ENCODE measurements around the gene WDR83.
"Not testable (repeated sequence)": the region's sequence is repeated elsewhere in the genome, so short reads cannot be mapped to it uniquely, and the experiment has no call there.

WDR83 gene

DNA sequence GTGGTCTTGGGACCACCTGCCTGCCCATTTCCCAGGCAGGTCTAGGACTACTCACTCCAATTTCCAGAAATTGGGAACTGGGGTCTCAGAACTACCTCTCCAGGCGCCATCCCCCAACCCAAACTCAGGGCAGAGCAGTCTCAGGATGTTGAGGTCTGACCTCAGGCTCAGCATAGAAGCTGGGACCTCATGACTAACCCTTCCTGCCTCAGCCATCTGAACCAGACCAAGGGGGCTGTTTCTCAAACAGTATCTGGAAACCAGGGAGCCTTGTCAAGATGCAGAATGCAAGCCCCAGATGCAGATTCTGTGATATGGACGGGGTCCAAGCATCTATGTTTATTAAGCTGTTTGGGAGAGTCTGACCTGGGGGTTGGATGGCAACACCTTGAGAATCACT lies 28.5 kb downstream of the WDR83 start:
- H3K9ac ChIP-seq (ENCODE audit: low read length in 5 of 5), result peak overlapping the region in 3 of 5 donors; percentile 35 to 93 (median 85)
- H3K27ac ChIP-seq (ENCODE audit: low read depth, low read length), result no peak overlapping the region
- H3K9me3 ChIP-seq (ENCODE audit: control insufficient read depth in 5 of 5, low read length in 5 of 5), result no peaks in the 10 kb centered on the region
- H3K36me3 ChIP-seq (ENCODE audit: control insufficient read depth in 5 of 5, insufficient read depth in 5 of 5, low read length in 5 of 5), result peaks cover 0 to 17% (median 9%) of the 10 kb centered on the region in 5 donors
- H3K4me1 ChIP-seq (ENCODE audit: control insufficient read depth in 5 of 5, insufficient read depth in 5 of 5, low read length in 5 of 5), result peaks cover 2 to 23% (median 19%) of the 10 kb centered on the region in 5 donors
- H3K4me3 ChIP-seq (ENCODE audit: low read depth in 1 of 5, low read length in 5 of 5), result no peak overlapping the region
- H3K27me3 ChIP-seq (ENCODE audit: control insufficient read depth in 5 of 5, insufficient read depth in 4 of 5, low read length in 5 of 5), result no peaks in the 10 kb centered on the region

GRCh38 chr19:12695514-12695913 lies 28.9 kb downstream of the WDR83 start:
- H3K9me3 ChIP-seq (ENCODE audit: control insufficient read depth in 5 of 5, low read length in 5 of 5), result no peaks in the 10 kb centered on the region
- no peak overlapping the region for H3K27ac ChIP-seq (ENCODE audit: low read depth, low read length)
- no peaks in the 10 kb centered on the region for H3K27me3 ChIP-seq (ENCODE audit: control insufficient read depth in 5 of 5, insufficient read depth in 4 of 5, low read length in 5 of 5)
- peak overlapping the region; percentile 71 to 99 (median 91) for H3K4me3 ChIP-seq (ENCODE audit: low read depth in 1 of 5, low read length in 5 of 5)
- H3K36me3 ChIP-seq (ENCODE audit: control insufficient read depth in 5 of 5, insufficient read depth in 5 of 5, low read length in 5 of 5), result peaks cover 0 to 20% (median 12%) of the 10 kb centered on the region in 5 donors
- peaks cover 2 to 23% (median 19%) of the 10 kb centered on the region in 5 donors for H3K4me1 ChIP-seq (ENCODE audit: control insufficient read depth in 5 of 5, insufficient read depth in 5 of 5, low read length in 5 of 5)
- peak overlapping the region in 4 of 5 donors; percentile 10 to 93 (median 60) for H3K9ac ChIP-seq (ENCODE audit: low read length in 5 of 5)

DNA sequence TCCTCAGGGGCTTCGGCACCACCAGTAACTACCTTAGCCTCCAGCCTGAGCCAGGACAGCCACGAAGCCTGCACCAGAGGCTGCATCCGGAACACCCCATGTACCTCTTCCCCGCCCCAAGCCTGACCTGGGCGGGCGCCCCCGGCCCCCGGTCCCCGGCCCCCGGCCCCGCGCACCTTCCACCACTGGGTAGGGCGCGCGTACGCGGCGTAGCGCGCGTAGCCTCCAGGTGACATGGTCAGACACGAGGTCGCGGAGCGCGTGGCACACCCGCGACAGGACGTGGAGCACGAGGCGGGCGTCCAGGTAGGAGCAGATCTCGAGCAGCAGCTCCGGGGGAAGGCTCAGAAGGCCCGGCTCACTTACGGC lies 29.4 kb downstream of the WDR83 start:
- Histone ChIP-seq H3K36me3 (ENCODE audit: control insufficient read depth in 5 of 5, insufficient read depth in 5 of 5, low read length in 5 of 5) (peaks cover 0 to 24% (median 17%) of the 10 kb centered on the region in 5 donors), H3K27me3 (ENCODE audit: control insufficient read depth in 5 of 5, insufficient read depth in 4 of 5, low read length in 5 of 5) (no peaks in the 10 kb centered on the region), H3K9ac (ENCODE audit: low read length in 5 of 5) (peak overlapping the region in 4 of 5 donors; percentile 85 to 93 (median 90)), H3K9me3 (ENCODE audit: control insufficient read depth in 5 of 5, low read length in 5 of 5) (no peaks in the 10 kb centered on the region), H3K4me3 (ENCODE audit: low read depth in 1 of 5, low read length in 5 of 5) (peak overlapping the region; percentile 71 to 99 (median 91)), H3K27ac (ENCODE audit: low read depth, low read length) (peak overlapping the region; percentile 84), H3K4me1 (ENCODE audit: control insufficient read depth in 5 of 5, insufficient read depth in 5 of 5, low read length in 5 of 5) (peaks cover 2 to 23% (median 19%) of the 10 kb centered on the region in 5 donors)

- Histone ChIP-seq H3K4me1 (ENCODE audit: control insufficient read depth in 5 of 5, insufficient read depth in 5 of 5, low read length in 5 of 5) (peaks cover 2 to 23% (median 19%) of the 10 kb centered on the region in 5 donors), H3K4me3 (ENCODE audit: low read depth in 1 of 5, low read length in 5 of 5) (peak within 1 kb of the TSS; percentile 84 to 99 (median 95)), H3K9ac (ENCODE audit: low read length in 5 of 5) (peak within 1 kb of the TSS; percentile 68 to 93 (median 89)), H3K27me3 (ENCODE audit: control insufficient read depth in 5 of 5, insufficient read depth in 4 of 5, low read length in 5 of 5) (no peaks in the 10 kb centered on the region), H3K36me3 (ENCODE audit: control insufficient read depth in 5 of 5, insufficient read depth in 5 of 5, low read length in 5 of 5) (peaks cover 0 to 31% (median 21%) of the 10 kb centered on the region in 5 donors), H3K27ac (ENCODE audit: low read depth, low read length) (peak within 1 kb of the TSS; percentile 84), H3K9me3 (ENCODE audit: control insufficient read depth in 5 of 5, low read length in 5 of 5) (no peaks in the 10 kb centered on the region)
Observed at GRCh38 chr19:12696366-12697335, 30.0 kb downstream of the WDR83 start, which contains the start of gene FBXW9. Gene FBXW9, minus strand, starts transcription at chr19:12696631. Its CDS starts 50 bp downstream, at chr19:12696581.

DNA sequence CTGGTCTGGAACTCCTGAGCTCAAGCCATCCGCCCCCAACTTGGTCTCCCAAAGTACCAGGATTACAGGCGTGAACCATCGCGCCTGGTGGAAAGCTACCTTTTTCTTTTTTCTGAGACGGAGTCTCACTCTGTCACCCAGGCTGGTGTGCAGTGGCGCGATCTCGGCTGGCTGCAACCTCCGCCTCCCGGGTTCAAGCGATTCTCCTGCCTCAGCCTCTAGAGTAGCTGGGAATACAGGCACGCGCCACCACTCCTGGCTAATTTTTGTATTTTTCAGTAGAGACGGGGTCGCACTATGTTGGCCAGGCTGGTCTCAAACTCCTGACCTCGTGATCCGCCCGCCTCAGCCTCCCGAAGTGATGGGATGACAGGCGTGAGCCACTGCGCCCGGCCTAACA lies 30.8 kb downstream of the WDR83 start:
- H3K9ac ChIP-seq (ENCODE audit: low read length in 5 of 5); H3K27ac ChIP-seq (ENCODE audit: low read depth, low read length); H3K9me3 ChIP-seq (ENCODE audit: control insufficient read depth in 5 of 5, low read length in 5 of 5); H3K4me3 ChIP-seq (ENCODE audit: low read depth in 1 of 5, low read length in 5 of 5); H3K27me3 ChIP-seq (ENCODE audit: control insufficient read depth in 5 of 5, insufficient read depth in 4 of 5, low read length in 5 of 5): not testable (repeated sequence)
- peaks cover 0 to 39% (median 29%) of the 10 kb centered on the region in 5 donors for H3K36me3 ChIP-seq (ENCODE audit: control insufficient read depth in 5 of 5, insufficient read depth in 5 of 5, low read length in 5 of 5)
- peaks cover 2 to 23% (median 19%) of the 10 kb centered on the region in 5 donors for H3K4me1 ChIP-seq (ENCODE audit: control insufficient read depth in 5 of 5, insufficient read depth in 5 of 5, low read length in 5 of 5)

DNA sequence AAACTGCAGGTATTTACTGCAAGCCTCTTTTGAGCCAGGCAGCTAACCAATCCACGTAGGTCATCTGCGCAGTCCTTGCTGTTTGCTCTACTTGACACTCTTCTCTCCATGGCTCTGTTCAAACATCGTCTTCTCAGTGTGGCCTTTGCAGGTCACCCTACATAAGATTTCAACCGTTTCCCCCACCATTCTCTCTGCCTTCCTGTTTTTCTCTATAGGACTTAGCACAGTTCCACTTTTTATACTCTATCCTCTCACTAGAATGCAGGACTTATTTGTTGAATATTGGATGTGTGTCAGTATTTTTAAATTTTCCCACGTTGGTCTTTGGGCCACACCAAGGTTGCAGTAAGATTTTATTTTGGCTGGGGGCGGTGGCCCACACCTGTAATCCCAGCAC lies 31.5 kb downstream of the WDR83 start:
- H3K9me3 ChIP-seq (ENCODE audit: control insufficient read depth in 5 of 5, low read length in 5 of 5), result no peaks in the 10 kb centered on the region
- H3K36me3 ChIP-seq (ENCODE audit: control insufficient read depth in 5 of 5, insufficient read depth in 5 of 5, low read length in 5 of 5), result peaks cover 0 to 46% (median 36%) of the 10 kb centered on the region in 5 donors
- H3K27ac ChIP-seq (ENCODE audit: low read depth, low read length), result no peak overlapping the region
- H3K9ac ChIP-seq (ENCODE audit: low read length in 5 of 5), result no peak overlapping the region
- H3K4me1 ChIP-seq (ENCODE audit: control insufficient read depth in 5 of 5, insufficient read depth in 5 of 5, low read length in 5 of 5), result peaks cover 2 to 23% (median 19%) of the 10 kb centered on the region in 5 donors
- H3K4me3 ChIP-seq (ENCODE audit: low read depth in 1 of 5, low read length in 5 of 5), result no peak overlapping the region
- H3K27me3 ChIP-seq (ENCODE audit: control insufficient read depth in 5 of 5, insufficient read depth in 4 of 5, low read length in 5 of 5), result no peaks in the 10 kb centered on the region

- H3K36me3 ChIP-seq (ENCODE audit: control insufficient read depth in 5 of 5, insufficient read depth in 5 of 5, low read length in 5 of 5), result peaks cover 0 to 80% (median 69%) of the 10 kb centered on the region in 5 donors
Observed at GRCh38 chr19:12701596-12702282, 35.1 kb downstream of the WDR83 start.

GRCh38 chr19:12703046-12703445 lies 36.4 kb downstream of the WDR83 start:
- Histone ChIP-seq H3K9ac (ENCODE audit: low read length in 5 of 5) (no peak overlapping the region), H3K4me3 (ENCODE audit: low read depth in 1 of 5, low read length in 5 of 5) (no peak overlapping the region), H3K4me1 (ENCODE audit: control insufficient read depth in 5 of 5, insufficient read depth in 5 of 5, low read length in 5 of 5) (no peaks in the 10 kb centered on the region), H3K27me3 (ENCODE audit: control insufficient read depth in 5 of 5, insufficient read depth in 4 of 5, low read length in 5 of 5) (no peaks in the 10 kb centered on the region), H3K9me3 (ENCODE audit: control insufficient read depth in 5 of 5, low read length in 5 of 5) (no peaks in the 10 kb centered on the region), H3K27ac (ENCODE audit: low read depth, low read length) (no peak overlapping the region), H3K36me3 (ENCODE audit: control insufficient read depth in 5 of 5, insufficient read depth in 5 of 5, low read length in 5 of 5) (peaks cover 0 to 84% (median 70%) of the 10 kb centered on the region in 5 donors)

More at GRCh38 chr19:12701596-12702282, 35.1 kb downstream of the WDR83 start:
- no peak overlapping the region for H3K9ac ChIP-seq (ENCODE audit: low read length in 5 of 5)
- no peak overlapping the region for H3K4me3 ChIP-seq (ENCODE audit: low read depth in 1 of 5, low read length in 5 of 5)
- no peaks in the 10 kb centered on the region for H3K9me3 ChIP-seq (ENCODE audit: control insufficient read depth in 5 of 5, low read length in 5 of 5)
- H3K27ac ChIP-seq (ENCODE audit: low read depth, low read length), result no peak overlapping the region
- H3K27me3 ChIP-seq (ENCODE audit: control insufficient read depth in 5 of 5, insufficient read depth in 4 of 5, low read length in 5 of 5), result no peaks in the 10 kb centered on the region
- H3K4me1 ChIP-seq (ENCODE audit: control insufficient read depth in 5 of 5, insufficient read depth in 5 of 5, low read length in 5 of 5), result peaks cover 2 to 7% (median 5%) of the 10 kb centered on the region in 5 donors

DNA sequence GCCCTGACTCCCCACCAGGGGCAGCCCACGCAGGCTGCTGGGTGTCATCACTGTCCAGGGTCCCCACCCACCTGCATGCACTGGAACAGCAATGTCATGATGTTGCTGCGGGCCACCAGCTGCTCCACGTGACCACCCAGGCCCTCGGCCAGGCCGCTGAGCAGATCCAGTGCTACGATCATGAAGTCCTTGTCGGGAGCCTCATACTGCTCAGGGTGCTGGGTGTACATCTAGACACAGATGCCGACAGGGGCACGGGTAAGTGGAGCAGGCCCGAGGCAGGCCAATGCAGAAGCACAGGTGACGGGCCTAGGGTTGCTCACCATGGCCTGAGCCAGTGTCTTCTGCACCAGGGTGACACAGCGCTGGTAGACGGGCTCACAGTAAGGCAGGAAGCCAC lies 38.6 kb downstream of the WDR83 start:
- H3K9me3 ChIP-seq (ENCODE audit: control insufficient read depth in 5 of 5, low read length in 5 of 5), result no peaks in the 10 kb centered on the region
- no peaks in the 10 kb centered on the region for H3K27me3 ChIP-seq (ENCODE audit: control insufficient read depth in 5 of 5, insufficient read depth in 4 of 5, low read length in 5 of 5)
- no peaks in the 10 kb centered on the region for H3K4me1 ChIP-seq (ENCODE audit: control insufficient read depth in 5 of 5, insufficient read depth in 5 of 5, low read length in 5 of 5)
- no peak overlapping the region for H3K27ac ChIP-seq (ENCODE audit: low read depth, low read length)
- H3K36me3 ChIP-seq (ENCODE audit: control insufficient read depth in 5 of 5, insufficient read depth in 5 of 5, low read length in 5 of 5), result peaks cover 0 to 91% (median 75%) of the 10 kb centered on the region in 5 donors
- H3K4me3 ChIP-seq (ENCODE audit: low read depth in 1 of 5, low read length in 5 of 5), result no peak overlapping the region
- no peak overlapping the region for H3K9ac ChIP-seq (ENCODE audit: low read length in 5 of 5)

Measured in subcutaneous abdominal adipose tissue (tissue), 5 donors.